Activated T-cell treated with anti-CD3 and anti-CD28 coated beads, Interleukin-2, amount 50 U/mL, for 72 hours (primary cell): ENCODE data around the gene DDX27. TPM values are rescaled to one million over a fixed set of nuclear protein-coding genes. Genes with fewer than 3 reads are reported as not detected.
"Not testable (repeated sequence)": the region's sequence is repeated elsewhere in the genome, so short reads cannot be mapped to it uniquely, and the experiment has no call there.

Source experiments
- ATAC-seq, 2 donors: fragments of 150-1000 bp; cut with Tn5 transposase; replicated peaks in 1 of 2; 2 replicates each; pipeline ENCODE4 v1.10.0; 2021; ENCODE audit warnings: moderate library complexity in 2 of 2, mild to moderate bottlenecking in 1 of 2
- DNase-seq, 2 donors: peaks; one replicate each; pipeline ENCODE4 v3.0.0; 2021 to 2022; ENCODE audit warnings: mixed read lengths in 1 of 2
- H3K27ac Mint-ChIP-seq: one replicate; pipeline ENCODE4 v1.8.0; 2022; ENCODE audit warnings: mild to moderate bottlenecking, moderate library complexity, mixed read lengths
- H3K27me3 Mint-ChIP-seq: one replicate; pipeline ENCODE4 v1.8.0; 2022; ENCODE audit warnings: low read depth, mixed read lengths
- H3K36me3 Mint-ChIP-seq, 2 donors: one replicate each; pipeline ENCODE4 v1.8.0; 2022; ENCODE audit warnings: mixed read lengths in 2 of 2, mild to moderate bottlenecking in 1 of 2; ENCODE audit not compliant: insufficient read depth in 2 of 2
- H3K4me1 Mint-ChIP-seq: one replicate; pipeline ENCODE4 v1.8.0; 2022; ENCODE audit warnings: low read depth, mixed read lengths
- H3K4me3 Mint-ChIP-seq, 2 donors: one replicate each; pipeline ENCODE4 v1.8.0; 2022; ENCODE audit warnings: mild to moderate bottlenecking in 2 of 2, mixed read lengths in 2 of 2, moderate library complexity in 2 of 2
- H3K9me3 Mint-ChIP-seq, 2 donors: one replicate each; pipeline ENCODE4 v1.8.0; 2022; ENCODE audit warnings: mixed read lengths in 2 of 2
- total RNA-seq, 2 donors: library from RNA; stranded (reverse); gene quantifications; one replicate each; pipeline ENCODE4 v1.2.3, GENCODE V29; 2022

Gene DDX27
- total RNA-seq, 2 donors from 2014 or later = 49.6 to 49.8 TPM

- Mint-ChIP-seq H3K27ac (peak overlapping the region; percentile 64), H3K9me3 (no peaks in the 10 kb centered on the region), H3K27me3 (no peaks in the 10 kb centered on the region), H3K4me3 (peak overlapping the region; percentile 88 to 91), H3K4me1 (peaks cover 57% of the 10 kb centered on the region), H3K36me3 (peaks cover 2 to 3% of the 10 kb centered on the region in 2 donors)
- DNase-seq (peak; percentile 62 to 69), ATAC-seq (peak; percentile 23 to 29)
Observed at GRCh38 chr20:49186535-49187329, 32.5 kb upstream of the DDX27 start.

GRCh38 chr20:49187330-49187850 lies 31.8 kb upstream of the DDX27 start:
- ATAC-seq (peak; percentile 3 to 6), DNase-seq (peak; percentile 12 to 29)
- H3K4me3 Mint-ChIP-seq = peak overlapping the region; percentile 88 to 91
- H3K36me3 Mint-ChIP-seq = peaks cover 2 to 3% of the 10 kb centered on the region in 2 donors
- no peaks in the 10 kb centered on the region for H3K27me3 Mint-ChIP-seq
- peaks cover 52% of the 10 kb centered on the region for H3K4me1 Mint-ChIP-seq
- no peaks in the 10 kb centered on the region for H3K9me3 Mint-ChIP-seq
- peak overlapping the region; percentile 64 for H3K27ac Mint-ChIP-seq

GRCh38 chr20:49187851-49188641 lies 31.2 kb upstream of the DDX27 start, which contains the start of gene STAU1:
Gene STAU1, minus strand, starts transcription at chr20:49188334. Its CDS starts 22,133 bp downstream, at chr20:49166201.
- DNase-seq = peak; percentile 95 to 96
- H3K4me3 Mint-ChIP-seq = peak within 1 kb of the TSS; percentile 88 to 91
- H3K9me3 Mint-ChIP-seq = no peaks in the 10 kb centered on the region
- peaks cover 2 to 3% of the 10 kb centered on the region in 2 donors for H3K36me3 Mint-ChIP-seq
- no peaks in the 10 kb centered on the region for H3K27me3 Mint-ChIP-seq
- H3K27ac Mint-ChIP-seq = peak within 1 kb of the TSS; percentile 64
- H3K4me1 Mint-ChIP-seq = peaks cover 50% of the 10 kb centered on the region
- ATAC-seq = peak; percentile 95

- not testable (repeated sequence) for H3K27ac Mint-ChIP-seq, H3K27me3 Mint-ChIP-seq, DNase-seq, H3K9me3 Mint-ChIP-seq, H3K4me3 Mint-ChIP-seq, H3K36me3 Mint-ChIP-seq, ATAC-seq
- H3K4me1 Mint-ChIP-seq = peaks cover 12% of the 10 kb centered on the region
Observed at GRCh38 chr20:49192944-49193518, 26.2 kb upstream of the DDX27 start.

- Mint-ChIP-seq H3K4me3 (no peak overlapping the region), H3K27me3 (no peaks in the 10 kb centered on the region), H3K9me3 (peaks cover 0 to 3% of the 10 kb centered on the region in 2 donors), H3K36me3 (no peaks in the 10 kb centered on the region), H3K4me1 (no peaks in the 10 kb centered on the region), H3K27ac (no peak overlapping the region)
- DNase-seq (no peak), ATAC-seq (no peak)
Observed at GRCh38 chr20:49199729-49200293, 19.4 kb upstream of the DDX27 start.

GRCh38 chr20:49203011-49203410 lies 16.2 kb upstream of the DDX27 start:
- peaks cover 0 to 3% of the 10 kb centered on the region in 2 donors for H3K9me3 Mint-ChIP-seq
- no peaks in the 10 kb centered on the region for H3K36me3 Mint-ChIP-seq
- H3K4me3 Mint-ChIP-seq = no peak overlapping the region
- no peaks in the 10 kb centered on the region for H3K4me1 Mint-ChIP-seq
- no peaks in the 10 kb centered on the region for H3K27me3 Mint-ChIP-seq
- ATAC-seq = no peak
- no peak for DNase-seq
- no peak overlapping the region for H3K27ac Mint-ChIP-seq

- Mint-ChIP-seq H3K4me3 (no peak overlapping the region), H3K27me3 (no peaks in the 10 kb centered on the region), H3K4me1 (no peaks in the 10 kb centered on the region), H3K27ac (no peak overlapping the region), H3K9me3 (peaks cover 0 to 3% of the 10 kb centered on the region in 2 donors), H3K36me3 (no peaks in the 10 kb centered on the region)
- DNase-seq = no peak
- no peak for ATAC-seq
Observed at GRCh38 chr20:49203746-49204145, 15.5 kb upstream of the DDX27 start.

GRCh38 chr20:49207076-49207475 lies 12.1 kb upstream of the DDX27 start:
- H3K27ac Mint-ChIP-seq = no peak overlapping the region
- H3K4me3 Mint-ChIP-seq = no peak overlapping the region
- peaks cover 5 to 6% of the 10 kb centered on the region in 2 donors for H3K9me3 Mint-ChIP-seq
- peak in 1 of 2 donors; percentile 47 for ATAC-seq
- no peaks in the 10 kb centered on the region for H3K4me1 Mint-ChIP-seq
- peaks cover 2 to 9% of the 10 kb centered on the region in 2 donors for H3K36me3 Mint-ChIP-seq
- peak; percentile 15 to 26 for DNase-seq
- no peaks in the 10 kb centered on the region for H3K27me3 Mint-ChIP-seq

- peaks cover 2 to 9% of the 10 kb centered on the region in 2 donors for H3K36me3 Mint-ChIP-seq
- no peaks in the 10 kb centered on the region for H3K4me1 Mint-ChIP-seq
- H3K9me3 Mint-ChIP-seq = peaks cover 5 to 6% of the 10 kb centered on the region in 2 donors
- ATAC-seq (no peak), DNase-seq (no peak)
- H3K27me3 Mint-ChIP-seq = no peaks in the 10 kb centered on the region
- no peak overlapping the region for H3K27ac Mint-ChIP-seq
- H3K4me3 Mint-ChIP-seq = no peak overlapping the region
Observed at GRCh38 chr20:49210101-49210756, 9.0 kb upstream of the DDX27 start.

GRCh38 chr20:49210757-49211110 lies 8.5 kb upstream of the DDX27 start:
- no peaks in the 10 kb centered on the region for H3K4me1 Mint-ChIP-seq
- no peaks in the 10 kb centered on the region for H3K27me3 Mint-ChIP-seq
- no peak overlapping the region for H3K4me3 Mint-ChIP-seq
- no peak overlapping the region for H3K27ac Mint-ChIP-seq
- H3K9me3 Mint-ChIP-seq = peaks cover 5 to 6% of the 10 kb centered on the region in 2 donors
- DNase-seq = no peak
- peaks cover 2 to 9% of the 10 kb centered on the region in 2 donors for H3K36me3 Mint-ChIP-seq
- ATAC-seq = no peak

- ATAC-seq = no peak
Observed at GRCh38 chr20:49214571-49214970, 4.6 kb upstream of the DDX27 start.

GRCh38 chr20:49215232-49215631 lies 4.0 kb upstream of the DDX27 start:
- Mint-ChIP-seq H3K27ac (no peak overlapping the region), H3K4me1 (peaks cover 11% of the 10 kb centered on the region), H3K36me3 (peaks cover 7 to 14% of the 10 kb centered on the region in 2 donors), H3K27me3 (no peaks in the 10 kb centered on the region), H3K4me3 (no peak overlapping the region), H3K9me3 (peaks cover 3% of the 10 kb centered on the region in 2 donors)
- DNase-seq = no peak
- no peak for ATAC-seq

More at GRCh38 chr20:49214571-49214970, 4.6 kb upstream of the DDX27 start:
- Mint-ChIP-seq H3K27ac (no peak overlapping the region), H3K9me3 (peaks cover 5 to 6% of the 10 kb centered on the region in 2 donors), H3K27me3 (no peaks in the 10 kb centered on the region), H3K4me1 (peaks cover 5% of the 10 kb centered on the region), H3K36me3 (peaks cover 3 to 13% of the 10 kb centered on the region in 2 donors), H3K4me3 (no peak overlapping the region)
- DNase-seq = no peak
